IPS-20b (cell line): Measurements from ENCODE around the gene RXRA.

Source experiments
- H3K27ac ChIP-seq: one replicate; pipeline ENCODE4 v1.5.1; 2013; ENCODE audit warnings: low read length
- H3K27me3 ChIP-seq: 2 replicates; pipeline ENCODE4 v1.6.1; 2013; ENCODE audit warnings: mild to moderate bottlenecking, low read length, inconsistent platforms; ENCODE audit not compliant: insufficient read depth
- H3K36me3 ChIP-seq: 2 replicates; pipeline ENCODE4 v1.6.1; 2013; ENCODE audit warnings: low read depth, mild to moderate bottlenecking, inconsistent platforms, low read length, moderate library complexity; ENCODE audit not compliant: insufficient read depth
- H3K4me1 ChIP-seq: 2 replicates; pipeline ENCODE4 v1.6.1; 2013; ENCODE audit warnings: mild to moderate bottlenecking, control low read depth, inconsistent platforms, low read length, moderate library complexity; ENCODE audit not compliant: insufficient read depth
- H3K4me3 ChIP-seq: 2 replicates; pipeline ENCODE4 v1.5.1; 2013; ENCODE audit warnings: mild to moderate bottlenecking, low read length, inconsistent platforms
- H3K9ac ChIP-seq: 2 replicates; pipeline ENCODE4 v1.6.1; 2013; ENCODE audit warnings: low read depth, mild to moderate bottlenecking, inconsistent platforms, low read length, moderate library complexity
- H3K9me3 ChIP-seq: 2 replicates; pipeline ENCODE4 v1.6.1; 2013; ENCODE audit warnings: mild to moderate bottlenecking, low read depth, low read length, inconsistent platforms; ENCODE audit not compliant: insufficient read depth

The RXRA gene

DNA sequence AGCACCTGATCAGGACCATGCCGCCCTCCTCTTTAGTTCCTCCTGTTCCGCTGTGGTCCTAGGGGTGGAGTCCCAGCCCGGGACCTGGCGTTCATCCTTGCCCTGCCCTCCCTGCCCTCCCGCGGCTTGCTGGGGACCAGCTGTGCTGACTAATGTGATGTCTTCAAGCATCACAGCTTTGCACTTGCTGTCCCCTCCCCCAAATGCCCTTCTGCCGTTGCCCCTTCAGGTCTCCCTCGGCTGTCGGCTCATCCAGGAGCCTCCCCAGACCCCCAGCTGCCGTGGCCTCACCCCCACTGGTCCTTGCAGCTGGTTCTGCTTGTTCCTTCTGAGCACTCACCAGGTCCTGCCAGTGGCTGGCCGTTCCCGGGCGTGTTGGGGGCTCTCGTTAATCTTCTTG, 19.9 kb downstream of the RXRA start:
- H3K27ac ChIP-seq: no peak overlapping the region
- H3K4me3 ChIP-seq: no peak overlapping the region
- no peaks in the 10 kb centered on the region for H3K9me3 ChIP-seq
- no peaks in the 10 kb centered on the region for H3K36me3 ChIP-seq
- H3K4me1 ChIP-seq: no peaks in the 10 kb centered on the region; the same call in 1 of the 2 replicates
- H3K9ac ChIP-seq: no peak overlapping the region
- H3K27me3 ChIP-seq: no peaks in the 10 kb centered on the region

DNA sequence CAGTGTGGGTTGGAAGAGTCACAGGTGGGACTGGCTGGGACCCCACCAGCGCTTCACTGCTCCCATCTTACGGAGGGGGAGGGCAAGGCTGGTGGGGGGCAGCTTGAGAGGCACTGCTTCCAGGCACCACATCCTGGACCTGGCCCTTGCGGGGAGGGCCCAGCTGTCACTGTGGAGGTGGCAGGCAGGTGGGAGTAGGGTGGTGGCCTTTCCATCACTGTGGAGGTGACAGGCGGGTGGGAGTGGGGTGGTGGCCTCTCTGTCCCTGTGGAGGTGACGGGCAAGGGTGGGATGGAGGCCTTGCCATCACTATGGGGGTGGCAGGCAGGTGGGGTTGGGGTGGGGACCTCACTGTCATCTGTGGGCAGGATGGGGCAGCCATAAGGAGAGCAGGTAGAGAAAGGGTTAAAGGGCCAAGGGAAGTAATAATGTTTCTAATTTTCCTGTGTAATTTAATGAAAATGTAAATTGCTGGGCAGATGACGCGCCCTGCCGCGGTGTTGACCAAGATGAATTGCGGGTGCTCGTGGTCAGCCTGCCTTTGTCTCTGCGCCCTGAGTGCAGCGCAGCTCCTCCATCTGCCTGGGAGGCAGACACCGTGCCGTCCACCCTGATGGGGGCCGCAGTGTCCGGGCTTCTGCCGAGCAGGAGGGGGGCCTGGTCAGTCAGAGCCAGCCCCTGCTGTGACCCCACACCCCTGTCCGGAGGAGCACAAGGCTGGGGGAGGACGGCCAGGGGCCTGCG, 20.8 kb downstream of the RXRA start:
- no peak overlapping the region for H3K9ac ChIP-seq
- H3K9me3 ChIP-seq: no peaks in the 10 kb centered on the region
- H3K4me3 ChIP-seq: no peak overlapping the region
- no peak overlapping the region for H3K27ac ChIP-seq
- H3K36me3 ChIP-seq: no peaks in the 10 kb centered on the region
- no peaks in the 10 kb centered on the region for H3K27me3 ChIP-seq
- no peaks in the 10 kb centered on the region; the same call in 1 of the 2 replicates for H3K4me1 ChIP-seq

DNA sequence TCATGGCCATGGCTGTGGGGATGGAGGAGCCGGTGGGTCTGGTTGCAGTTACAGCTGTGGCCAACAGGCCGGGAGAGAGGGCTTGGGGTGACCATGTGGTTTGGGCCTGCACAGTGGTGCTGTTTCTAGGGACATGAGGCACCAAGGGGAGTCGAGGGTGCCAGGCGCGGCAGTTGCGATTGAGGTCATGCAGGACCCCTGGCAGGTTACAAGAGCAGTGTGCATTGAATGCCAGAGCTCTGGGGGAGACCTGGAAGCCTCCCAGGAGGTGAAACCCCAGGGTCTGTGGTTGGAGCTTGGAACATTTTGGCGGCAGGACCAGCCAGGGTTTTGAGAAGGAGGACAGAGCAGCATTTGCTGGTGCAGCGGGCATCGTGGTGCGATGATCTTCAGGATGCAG, 21.7 kb downstream of the RXRA start:
- H3K9me3 ChIP-seq: no peaks in the 10 kb centered on the region
- no peaks in the 10 kb centered on the region for H3K27me3 ChIP-seq
- no peak overlapping the region for H3K9ac ChIP-seq
- H3K4me3 ChIP-seq: no peak overlapping the region
- no peak overlapping the region for H3K27ac ChIP-seq
- H3K36me3 ChIP-seq: no peaks in the 10 kb centered on the region
- H3K4me1 ChIP-seq: no peaks in the 10 kb centered on the region; the same call in 1 of the 2 replicates

DNA sequence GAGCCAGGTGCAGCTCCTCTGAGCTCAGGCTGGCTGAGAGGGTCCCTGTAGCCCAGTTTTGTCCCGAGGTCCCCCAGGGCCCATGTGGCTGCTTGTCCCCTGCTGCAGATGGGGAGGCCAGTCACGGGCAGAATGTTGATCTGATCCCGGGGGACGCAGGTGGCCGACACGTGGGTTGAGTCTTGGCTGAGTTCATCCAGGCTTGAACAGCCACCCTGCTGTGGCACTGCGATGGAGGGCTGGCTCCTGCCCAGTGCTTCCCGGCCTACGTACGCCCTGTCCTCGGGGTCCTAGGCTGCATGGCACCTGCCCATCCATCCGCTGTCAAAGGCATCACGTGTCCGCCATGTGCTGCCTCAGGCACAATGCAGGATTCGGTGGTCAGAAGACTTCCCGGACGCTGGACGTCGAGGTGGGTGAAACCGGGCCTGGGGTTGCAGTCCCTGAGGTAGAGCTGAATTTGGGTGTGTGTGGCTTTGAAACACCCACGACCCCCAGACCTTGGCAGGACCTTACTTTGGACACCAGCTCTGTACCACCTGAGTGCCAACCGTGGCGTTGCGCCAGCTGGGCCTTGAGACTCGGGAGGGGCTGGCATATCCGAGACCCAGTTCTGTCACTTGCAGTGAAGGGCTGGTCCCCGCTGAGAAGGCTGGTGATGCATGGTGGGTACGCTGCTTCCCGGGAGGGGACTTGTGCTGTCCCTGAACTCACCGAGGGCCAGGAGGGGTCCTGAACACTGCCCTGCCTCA, 22.3 kb downstream of the RXRA start:
- H3K27ac ChIP-seq: no peak overlapping the region
- no peak overlapping the region for H3K4me3 ChIP-seq
- no peaks in the 10 kb centered on the region for H3K27me3 ChIP-seq
- H3K9ac ChIP-seq: no peak overlapping the region
- no peaks in the 10 kb centered on the region for H3K9me3 ChIP-seq
- H3K36me3 ChIP-seq: no peaks in the 10 kb centered on the region
- H3K4me1 ChIP-seq: no peaks in the 10 kb centered on the region; the same call in 1 of the 2 replicates

DNA sequence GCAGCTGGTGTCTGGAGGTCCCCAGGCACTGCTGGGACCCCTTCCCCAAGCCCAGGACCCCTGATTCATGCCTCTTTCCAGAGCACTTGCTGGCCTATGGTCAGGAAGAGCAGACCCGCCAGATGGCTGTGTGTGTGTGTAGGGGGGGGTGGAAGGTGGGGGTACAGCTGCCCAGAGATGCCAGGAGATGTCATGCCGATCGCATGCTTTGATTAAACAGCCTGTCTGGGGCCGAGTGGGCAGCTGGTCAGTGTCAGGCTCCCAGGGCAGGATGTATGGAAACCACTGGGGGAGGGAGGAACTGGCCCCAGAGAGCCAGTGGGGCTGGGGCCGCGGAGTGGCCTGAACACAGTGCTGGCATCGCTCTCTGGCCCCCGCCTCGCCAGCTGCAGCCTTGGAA, 23.7 kb downstream of the RXRA start:
- Histone ChIP-seq H3K9ac (no peak overlapping the region), H3K9me3 (no peaks in the 10 kb centered on the region), H3K36me3 (no peaks in the 10 kb centered on the region), H3K4me1 (no peaks in the 10 kb centered on the region; the same call in 1 of the 2 replicates), H3K27ac (no peak overlapping the region), H3K4me3 (no peak overlapping the region), H3K27me3 (no peaks in the 10 kb centered on the region)

DNA sequence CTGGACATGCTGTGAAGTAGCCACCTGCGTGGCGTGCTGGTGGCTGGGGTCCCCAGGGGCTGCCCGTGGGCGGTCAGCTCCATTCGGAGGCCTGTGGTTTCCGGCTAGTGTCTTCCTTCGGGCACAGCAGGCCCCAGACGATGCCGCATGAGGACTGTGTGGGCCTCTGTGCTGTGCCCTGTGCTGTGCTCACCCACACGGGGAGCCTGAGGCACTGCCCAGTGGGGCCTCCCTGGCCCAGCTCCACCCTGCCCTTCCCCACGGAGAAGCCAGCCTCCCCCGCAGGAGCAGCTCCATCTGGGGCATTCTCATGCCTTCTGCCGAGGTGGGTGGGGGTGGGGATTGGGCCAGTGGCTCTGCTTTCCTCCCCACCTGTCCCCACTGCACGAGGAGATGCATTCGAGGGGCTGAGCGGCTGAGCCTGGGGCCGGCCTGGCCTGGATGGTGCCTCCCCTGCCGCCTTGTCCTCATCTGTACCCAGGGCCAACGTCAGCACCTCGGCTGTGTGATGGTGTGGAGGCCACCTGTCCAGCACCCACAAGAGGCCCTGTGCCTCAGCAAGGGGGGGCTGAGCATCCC, 24.2 kb downstream of the RXRA start:
- Histone ChIP-seq H3K9ac (no peak overlapping the region), H3K36me3 (no peaks in the 10 kb centered on the region), H3K9me3 (no peaks in the 10 kb centered on the region), H3K4me1 (no peaks in the 10 kb centered on the region; the same call in 1 of the 2 replicates), H3K4me3 (no peak overlapping the region), H3K27me3 (no peaks in the 10 kb centered on the region), H3K27ac (no peak overlapping the region)

DNA sequence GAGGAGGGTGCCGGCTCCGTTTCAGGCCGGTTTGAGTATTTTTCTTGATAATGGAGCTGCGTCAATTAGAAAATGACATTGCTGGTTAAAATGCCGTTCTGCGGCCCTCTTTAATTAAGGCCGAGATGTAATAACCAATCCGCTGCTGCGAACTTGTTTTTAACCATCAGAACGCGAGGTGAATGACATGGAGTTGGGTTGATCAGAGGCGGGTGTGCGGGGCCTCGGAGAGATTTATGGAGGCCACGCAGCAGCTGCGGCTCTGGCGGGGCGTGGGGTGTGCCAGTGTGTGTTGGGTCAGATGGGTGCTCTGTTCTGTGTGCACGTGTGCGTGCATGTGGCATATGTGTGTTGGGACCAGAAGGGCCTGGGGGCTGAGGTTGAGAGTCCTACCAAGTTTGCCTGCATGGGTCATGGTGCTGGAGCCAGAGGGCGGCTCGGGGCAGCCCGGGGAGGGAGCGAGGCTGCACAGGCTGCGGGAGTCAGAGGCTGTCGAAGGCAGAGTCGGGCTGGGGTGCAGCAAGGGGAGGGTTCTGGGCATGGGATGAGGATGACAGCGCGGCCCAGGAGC, 25.4 kb downstream of the RXRA start:
- no peaks in the 10 kb centered on the region; the same call in 1 of the 2 replicates for H3K4me1 ChIP-seq
- no peak overlapping the region for H3K27ac ChIP-seq
- H3K36me3 ChIP-seq: no peaks in the 10 kb centered on the region
- no peak overlapping the region for H3K9ac ChIP-seq
- no peaks in the 10 kb centered on the region for H3K27me3 ChIP-seq
- no peaks in the 10 kb centered on the region for H3K9me3 ChIP-seq
- H3K4me3 ChIP-seq: no peak overlapping the region

DNA sequence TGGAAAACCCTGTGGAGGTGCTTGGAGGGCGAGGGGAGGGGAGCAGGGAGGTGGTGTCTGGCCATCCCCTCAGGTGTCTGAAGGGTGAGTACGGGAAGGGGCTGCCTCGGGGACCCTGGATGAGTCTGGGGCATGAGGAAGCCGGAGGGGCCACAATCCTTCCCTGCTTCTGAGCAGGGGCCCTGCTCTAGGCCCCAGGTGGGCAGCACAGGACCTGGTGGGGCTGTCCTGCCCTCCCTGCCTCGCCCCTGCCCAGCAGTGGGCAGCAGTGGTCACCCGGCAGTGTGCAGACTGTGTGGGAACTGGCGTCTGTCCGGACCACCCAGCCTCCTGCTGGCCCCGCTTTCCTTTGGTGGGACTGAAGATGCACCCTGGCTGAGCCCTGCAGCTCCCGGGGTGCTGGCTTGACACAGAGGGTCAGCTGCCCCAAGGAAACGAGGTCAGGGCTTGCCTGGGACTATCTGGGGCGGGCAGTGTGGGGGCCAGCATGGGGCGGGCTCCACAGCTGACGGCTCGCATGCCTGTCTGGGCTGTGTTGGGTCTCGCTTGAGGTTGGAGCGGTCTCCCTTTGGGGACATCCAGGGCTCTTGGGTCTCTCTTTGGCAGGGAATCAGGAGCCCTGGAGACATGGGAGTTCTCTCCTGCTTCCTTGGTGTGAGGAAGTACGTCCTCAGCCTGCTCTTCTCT, 26.1 kb downstream of the RXRA start:
- Histone ChIP-seq H3K27me3 (no peaks in the 10 kb centered on the region), H3K4me3 (no peak overlapping the region)

DNA sequence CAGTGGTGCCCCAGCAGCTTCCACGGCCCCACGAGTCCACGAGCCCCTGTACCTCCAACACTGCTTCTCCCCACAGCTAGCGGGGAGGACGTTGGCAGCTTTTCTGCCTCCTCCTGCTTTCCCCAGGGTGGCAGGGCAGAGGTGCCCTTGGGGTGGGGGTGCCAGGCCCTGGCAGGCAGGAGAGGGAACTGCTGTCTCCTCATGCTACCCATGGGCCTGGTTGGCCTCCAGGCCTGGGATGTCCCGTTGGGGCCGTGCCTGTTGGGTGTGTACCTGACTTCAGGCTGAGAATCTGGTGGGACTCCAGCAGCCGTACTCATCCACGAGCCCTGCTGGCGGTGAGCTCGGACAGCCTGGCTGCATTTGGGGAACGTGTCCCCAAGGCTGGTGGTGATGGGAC, 27.3 kb downstream of the RXRA start:
- no peaks in the 10 kb centered on the region; the same call in 1 of the 2 replicates for H3K4me1 ChIP-seq
- H3K36me3 ChIP-seq: no peaks in the 10 kb centered on the region
- H3K9me3 ChIP-seq: no peaks in the 10 kb centered on the region
- no peaks in the 10 kb centered on the region for H3K27me3 ChIP-seq
- H3K9ac ChIP-seq: no peak overlapping the region
- no peak overlapping the region for H3K4me3 ChIP-seq
- H3K27ac ChIP-seq: no peak overlapping the region

More for the DNA sequence above, 26.1 kb downstream of the RXRA start:
- Histone ChIP-seq H3K9me3 (no peaks in the 10 kb centered on the region), H3K9ac (no peak overlapping the region), H3K27ac (no peak overlapping the region), H3K36me3 (no peaks in the 10 kb centered on the region), H3K4me1 (no peaks in the 10 kb centered on the region; the same call in 1 of the 2 replicates)

DNA sequence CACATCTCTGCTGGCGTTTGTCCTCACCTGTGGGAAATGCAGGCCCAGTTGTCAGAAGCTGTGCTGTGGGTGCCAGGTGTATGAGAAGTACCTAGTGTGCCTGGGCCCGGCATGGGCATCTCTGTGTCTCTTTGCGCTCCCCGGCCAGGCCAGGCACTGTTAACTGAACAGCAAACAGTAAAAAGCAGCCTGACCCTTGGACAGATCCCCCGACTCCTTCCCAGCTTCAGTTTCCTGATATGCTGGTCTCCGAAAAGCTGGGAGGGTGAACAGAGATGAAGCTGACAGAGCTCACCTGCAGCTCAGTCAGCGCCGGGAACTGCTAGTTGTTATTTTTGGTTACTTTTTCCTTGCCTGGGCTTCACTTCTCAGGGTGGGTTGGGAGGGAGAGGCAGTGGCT, 28.9 kb downstream of the RXRA start:
- Histone ChIP-seq H3K4me1 (no peaks in the 10 kb centered on the region; the same call in 1 of the 2 replicates), H3K36me3 (no peaks in the 10 kb centered on the region), H3K4me3 (no peak overlapping the region)

DNA sequence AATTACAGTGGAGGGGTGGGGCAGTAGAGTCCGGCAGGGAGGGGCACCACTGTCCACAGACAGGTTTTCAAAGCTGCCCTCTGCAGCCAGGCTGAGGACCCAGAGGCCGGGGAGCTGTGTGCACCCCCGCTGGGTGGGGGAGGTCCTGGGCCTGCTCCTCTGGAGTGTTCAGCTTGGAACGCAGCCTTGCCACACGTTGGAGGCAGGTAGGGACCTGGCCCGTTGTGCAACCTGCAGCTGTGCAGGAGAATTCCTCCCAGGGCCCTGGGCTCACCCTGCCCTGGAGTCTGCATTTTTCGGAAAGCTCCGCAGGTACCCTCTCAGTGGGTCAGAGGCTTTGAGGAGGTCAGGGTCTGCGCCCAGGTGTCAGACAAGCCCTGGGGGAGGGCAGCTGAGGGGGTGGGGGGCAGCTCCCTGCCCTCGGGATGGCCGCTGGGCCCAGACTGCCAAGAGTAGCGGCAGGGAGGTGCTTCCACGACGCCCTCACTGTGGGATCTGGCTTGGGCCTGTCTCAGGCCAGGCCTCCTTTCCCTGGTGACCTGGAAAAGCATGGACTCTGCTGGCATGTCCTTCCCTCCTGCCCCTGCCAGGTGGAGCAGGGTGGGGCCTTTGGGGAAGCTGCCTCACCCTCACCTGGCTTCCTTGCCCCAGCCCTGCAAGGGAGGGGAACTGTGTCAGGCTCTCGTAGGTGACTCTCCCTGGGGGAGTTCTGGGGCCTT, 29.5 kb downstream of the RXRA start:
- no peaks in the 10 kb centered on the region for H3K4me1 ChIP-seq
- no peaks in the 10 kb centered on the region for H3K27me3 ChIP-seq
- no peaks in the 10 kb centered on the region for H3K36me3 ChIP-seq
- no peak overlapping the region for H3K4me3 ChIP-seq
- no peak overlapping the region for H3K27ac ChIP-seq
- H3K9me3 ChIP-seq: no peaks in the 10 kb centered on the region
- H3K9ac ChIP-seq: no peak overlapping the region; the same call in 1 of the 2 replicates

More for the DNA sequence above, 28.9 kb downstream of the RXRA start:
- Histone ChIP-seq H3K9me3 (no peaks in the 10 kb centered on the region), H3K27me3 (no peaks in the 10 kb centered on the region), H3K9ac (no peak overlapping the region), H3K27ac (no peak overlapping the region)
